Measurements from ENCODE around the gene OR2T1.

- TF ChIP-seq CTCF (IDR thresholded peaks at IDR 0.05) (no peak), POLR2A (IDR thresholded peaks at IDR 0.05) (no peak)
Observed at GRCh38 chr1:248359415-248359814, 43.4 kb upstream of the OR2T1 start.

Measured in ovary (tissue), 3 donors.